Duodenal mucosa (tissue), 2 donors: ENCODE measurements around the gene FAM43A.

ENCODE experiments used
- H3K27ac ChIP-seq: one replicate; pipeline ENCODE4 v1.7.0; 2013; ENCODE audit warnings: low read depth, low read length
- H3K27me3 ChIP-seq, 2 donors: one replicate each; pipeline ENCODE4 v1.7.0; 2013; ENCODE audit warnings: low read length in 2 of 2, control low read depth in 1 of 2; ENCODE audit not compliant: insufficient read depth in 2 of 2, control insufficient read depth in 1 of 2
- H3K36me3 ChIP-seq, 2 donors: one replicate each; pipeline ENCODE4 v1.7.0; 2013; ENCODE audit warnings: low read length in 2 of 2, control low read depth in 1 of 2; ENCODE audit not compliant: insufficient read depth in 2 of 2, control insufficient read depth in 1 of 2
- H3K4me1 ChIP-seq, 2 donors: one replicate each; pipeline ENCODE4 v1.7.0; 2013; ENCODE audit warnings: low read length in 2 of 2, control low read depth in 1 of 2; ENCODE audit not compliant: insufficient read depth in 2 of 2, control insufficient read depth in 1 of 2
- H3K4me3 ChIP-seq, 2 donors: one replicate each; pipeline ENCODE4 v1.7.0; 2013; ENCODE audit warnings: low read length in 2 of 2, low read depth in 1 of 2
- H3K9ac ChIP-seq, 2 donors: one replicate each; pipeline ENCODE4 v1.7.0; 2013; ENCODE audit warnings: low read length in 2 of 2, low read depth in 1 of 2
- H3K9me3 ChIP-seq, 2 donors: one replicate each; pipeline ENCODE4 v1.7.0; 2013; ENCODE audit warnings: low read length in 2 of 2, control low read depth in 1 of 2; ENCODE audit not compliant: control insufficient read depth in 1 of 2

The FAM43A gene, protein sequence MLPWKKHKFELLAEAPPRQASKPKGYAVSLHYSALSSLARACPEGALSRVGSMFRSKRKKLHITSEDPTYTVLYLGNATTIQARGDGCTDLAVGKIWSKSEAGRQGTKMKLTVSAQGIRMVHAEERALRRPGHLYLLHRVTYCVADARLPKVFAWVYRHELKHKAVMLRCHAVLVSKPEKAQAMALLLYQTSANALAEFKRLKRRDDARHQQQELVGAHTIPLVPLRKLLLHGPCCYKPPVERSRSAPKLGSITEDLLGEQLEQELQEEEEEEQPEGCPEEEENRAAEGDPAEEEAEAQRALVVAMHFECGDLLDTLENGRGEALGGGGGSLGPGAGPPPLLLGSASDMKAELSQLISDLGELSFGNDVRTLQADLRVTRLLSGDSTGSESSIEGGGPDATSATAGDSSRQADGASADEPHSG

DNA sequence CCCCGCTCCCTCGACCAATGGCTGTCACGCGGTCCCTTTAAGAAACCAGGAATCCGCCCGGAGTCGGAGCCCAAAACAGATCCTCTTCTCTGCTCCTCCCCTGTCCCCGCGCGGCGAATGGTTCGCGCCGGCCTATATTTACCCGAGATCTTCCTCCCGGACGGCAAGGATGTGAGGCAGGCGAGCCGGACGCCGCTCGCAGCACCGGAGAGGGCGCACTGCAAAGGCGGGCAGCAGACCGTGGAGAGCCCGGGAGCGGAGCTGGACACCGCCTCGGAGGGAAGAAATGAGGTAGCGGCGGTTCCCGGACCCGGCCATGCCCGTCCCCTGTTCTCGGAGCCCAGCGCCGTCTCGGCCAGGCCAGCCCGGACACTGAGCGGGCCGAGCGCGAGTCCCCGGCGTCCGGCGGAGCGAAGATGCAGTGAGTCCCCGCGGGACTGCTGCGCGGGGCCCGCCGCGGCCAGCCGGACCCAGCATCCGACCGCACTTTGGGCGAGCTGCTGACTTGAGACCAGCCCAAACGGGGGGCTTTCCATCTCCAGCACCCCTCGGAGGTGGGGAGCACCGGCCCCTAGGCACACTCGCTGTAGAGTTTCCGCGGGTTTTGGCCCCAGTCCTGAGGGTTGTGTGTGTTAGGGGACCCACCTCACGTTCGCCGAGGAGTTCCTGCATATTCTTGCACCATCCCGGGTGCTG, at the start of gene FAM43A:
FAM43A (plus strand) TSS at position 166 of the 696 bp plus-strand sequence. CDS start 944 bp downstream, outside the sequence.
- Histone ChIP-seq H3K36me3 (no peaks in the 10 kb centered on the region), H3K27me3 (peaks cover 13 to 14% of the 10 kb centered on the region in 2 donors), H3K4me1 (peaks cover 31 to 39% of the 10 kb centered on the region in 2 donors), H3K9ac (peak within 1 kb of the TSS; percentile 18 to 54), H3K9me3 (no peaks in the 10 kb centered on the region), H3K4me3 (peak within 1 kb of the TSS; percentile 72 to 78), H3K27ac (no peak within 1 kb of the TSS)

DNA sequence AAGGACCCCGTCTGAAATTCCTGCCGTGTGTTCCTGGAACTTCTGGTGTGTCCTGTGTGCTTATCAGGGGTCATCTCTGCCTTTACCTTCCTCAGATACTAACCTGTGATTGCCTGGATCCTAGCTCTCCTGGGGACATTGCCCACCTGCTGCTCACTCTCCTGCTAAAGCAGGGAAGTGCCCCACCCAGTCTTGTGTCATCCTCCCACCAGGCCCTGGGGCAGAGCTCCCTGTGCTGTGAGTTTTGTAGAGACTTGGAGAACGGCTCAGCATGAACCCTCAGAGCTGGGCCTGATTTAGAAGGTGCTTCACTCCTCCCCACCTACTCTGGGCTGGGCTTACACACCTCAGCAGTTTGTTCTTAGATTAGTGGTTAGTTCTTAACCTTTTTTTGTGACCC, 48.6 kb upstream of the FAM43A start:
- Histone ChIP-seq H3K4me3 (no peak overlapping the region), H3K36me3 (peaks cover 3 to 19% of the 10 kb centered on the region in 2 donors), H3K9ac (no peak overlapping the region), H3K9me3 (no peaks in the 10 kb centered on the region), H3K4me1 (peaks cover 0 to 7% of the 10 kb centered on the region in 2 donors), H3K27ac (no peak overlapping the region), H3K27me3 (no peaks in the 10 kb centered on the region)

DNA sequence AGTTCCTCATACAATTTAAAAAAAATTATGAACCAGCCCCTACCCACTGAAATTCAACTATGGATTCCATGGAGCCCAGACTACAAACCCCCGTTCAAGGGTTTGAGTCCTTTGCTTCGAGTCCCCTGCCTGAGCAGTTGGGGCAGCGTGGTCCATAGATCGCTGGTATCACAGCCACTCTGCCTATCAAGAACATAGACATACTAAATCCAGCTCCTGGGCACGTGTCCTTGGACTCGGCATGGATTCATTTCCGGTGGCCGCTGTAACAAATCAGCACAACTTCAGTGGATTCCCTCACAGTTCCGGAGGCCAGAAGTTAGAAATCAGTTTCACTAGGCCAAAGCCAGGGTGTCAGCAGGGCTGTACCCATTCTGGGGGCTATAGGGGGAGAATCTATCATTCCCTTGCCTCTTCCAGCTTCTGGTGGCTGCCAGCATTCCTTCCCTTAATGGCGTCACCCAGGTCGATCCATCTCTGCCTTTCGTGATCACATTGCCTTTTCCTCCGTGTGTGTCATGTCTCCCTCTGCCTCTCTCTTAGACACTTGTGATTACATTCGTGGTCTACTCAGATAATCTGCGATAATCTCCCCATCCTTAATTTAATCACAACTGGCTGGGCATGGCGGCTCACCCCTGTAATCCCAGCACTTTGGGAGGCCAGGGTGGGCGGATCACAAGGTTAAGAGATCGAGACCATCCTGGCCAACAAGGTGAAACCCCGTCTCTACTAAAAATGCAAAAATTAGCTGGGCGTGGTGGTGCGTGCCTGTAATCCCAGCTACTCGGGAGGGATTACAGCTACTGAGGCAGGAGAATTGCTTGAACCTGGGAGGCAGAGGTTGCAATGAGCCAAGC, 47.9 kb upstream of the FAM43A start:
- Histone ChIP-seq H3K27ac (no peak overlapping the region), H3K4me3 (no peak overlapping the region), H3K36me3 (peaks cover 3 to 24% of the 10 kb centered on the region in 2 donors), H3K27me3 (no peaks in the 10 kb centered on the region), H3K4me1 (peaks cover 0 to 3% of the 10 kb centered on the region in 2 donors), H3K9ac (no peak overlapping the region), H3K9me3 (no peaks in the 10 kb centered on the region)

DNA sequence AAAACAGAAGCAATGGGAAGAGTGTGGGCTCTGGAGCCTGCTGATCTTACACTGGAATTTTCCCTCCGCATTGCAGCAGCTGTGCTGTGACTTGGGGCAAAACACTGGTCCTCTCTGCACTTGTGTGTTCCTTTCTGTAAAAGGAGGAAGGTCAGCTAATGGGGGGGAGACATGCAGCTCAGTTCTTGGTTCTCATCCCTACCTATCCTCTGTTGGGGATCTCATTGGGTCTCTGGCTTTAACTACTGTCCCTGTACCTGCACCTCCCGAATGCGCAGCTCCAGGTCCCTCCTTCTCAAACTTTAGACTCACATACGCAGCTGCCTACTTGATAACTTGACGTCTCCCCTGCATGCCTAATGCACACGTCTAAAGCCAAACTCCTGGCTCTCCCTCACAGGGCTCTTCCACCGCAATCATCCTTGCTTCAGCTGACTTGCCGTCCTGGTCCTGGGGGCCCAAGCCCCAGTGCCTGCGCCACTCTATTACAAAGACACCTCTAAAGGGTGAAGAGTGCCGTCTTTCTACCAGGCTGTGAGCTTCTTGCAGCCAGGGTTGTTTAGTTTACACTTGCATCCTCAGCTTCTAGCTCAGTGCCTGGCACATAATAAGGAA, 46.6 kb upstream of the FAM43A start:
- Histone ChIP-seq H3K36me3 (peaks cover 9 to 33% of the 10 kb centered on the region in 2 donors), H3K4me3 (no peak overlapping the region), H3K9me3 (no peaks in the 10 kb centered on the region), H3K9ac (no peak overlapping the region), H3K4me1 (no peaks in the 10 kb centered on the region), H3K27me3 (no peaks in the 10 kb centered on the region), H3K27ac (no peak overlapping the region)

DNA sequence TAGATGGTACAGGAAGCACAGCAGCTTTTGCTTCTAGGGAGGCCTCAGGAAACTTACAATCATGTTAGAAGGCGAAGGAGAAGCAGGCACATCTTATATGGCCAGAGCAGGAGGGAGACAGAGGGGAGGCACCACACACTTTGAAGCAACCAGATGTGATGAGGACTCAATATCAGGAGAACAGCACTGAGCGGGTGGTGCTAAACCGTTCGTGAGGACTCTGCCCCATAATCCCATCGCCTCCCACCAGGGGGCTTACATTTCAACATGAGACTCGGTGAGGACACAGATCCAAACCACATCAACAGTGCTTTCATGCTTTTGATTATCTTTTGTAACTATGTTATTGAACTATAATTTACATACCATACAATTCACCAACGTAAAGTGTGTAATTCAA, 44.9 kb upstream of the FAM43A start:
- Histone ChIP-seq H3K9ac (no peak overlapping the region), H3K36me3 (peaks cover 22 to 48% of the 10 kb centered on the region in 2 donors), H3K27me3 (no peaks in the 10 kb centered on the region), H3K4me1 (no peaks in the 10 kb centered on the region), H3K4me3 (no peak overlapping the region), H3K27ac (peak overlapping the region; percentile 17), H3K9me3 (no peaks in the 10 kb centered on the region)

DNA sequence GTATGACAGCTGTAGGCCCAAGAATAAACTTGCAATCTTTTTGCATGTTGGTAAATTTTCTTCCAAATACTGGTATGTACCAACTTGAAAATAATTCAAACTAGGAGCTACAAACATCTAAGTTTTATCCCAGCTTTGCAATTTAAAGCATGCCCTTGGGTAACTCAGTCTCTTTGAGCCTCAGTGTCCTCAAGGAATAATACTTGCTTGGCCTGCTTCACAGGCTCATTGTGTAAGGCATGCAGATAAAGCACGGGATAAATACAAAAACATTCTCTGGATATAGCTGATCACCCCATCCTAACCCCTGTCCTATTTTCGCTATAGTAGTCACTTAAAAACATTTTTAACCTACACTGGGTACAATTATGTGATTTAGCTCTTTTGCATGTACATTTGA, 42.9 kb upstream of the FAM43A start:
- H3K27me3 ChIP-seq, result no peaks in the 10 kb centered on the region
- peaks cover 23 to 52% of the 10 kb centered on the region in 2 donors for H3K36me3 ChIP-seq
- no peak overlapping the region for H3K9ac ChIP-seq
- H3K27ac ChIP-seq, result no peak overlapping the region
- H3K4me1 ChIP-seq, result no peaks in the 10 kb centered on the region
- no peaks in the 10 kb centered on the region for H3K9me3 ChIP-seq
- H3K4me3 ChIP-seq, result no peak overlapping the region

DNA sequence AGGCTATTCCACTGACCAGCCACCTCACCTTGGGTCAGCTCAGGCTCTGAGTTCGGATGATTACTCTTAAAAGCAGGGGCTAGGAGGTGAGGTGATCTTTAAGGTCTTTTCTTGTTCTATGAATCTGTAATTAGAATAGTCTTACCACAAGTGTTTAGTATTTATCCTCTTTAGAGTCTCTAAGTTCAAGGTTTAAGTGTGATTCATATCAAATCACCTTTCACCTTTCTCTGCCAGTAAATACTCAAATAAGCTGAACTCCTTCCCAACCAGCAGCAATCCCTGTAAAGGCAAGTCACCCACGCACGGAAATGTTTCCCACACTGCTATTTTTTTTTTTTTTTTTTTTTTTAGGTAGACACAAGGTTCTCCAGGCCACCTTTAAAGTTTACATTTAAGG, 37.9 kb upstream of the FAM43A start:
- Histone ChIP-seq H3K27me3 (no peaks in the 10 kb centered on the region), H3K36me3 (peaks cover 39 to 75% of the 10 kb centered on the region in 2 donors)

DNA sequence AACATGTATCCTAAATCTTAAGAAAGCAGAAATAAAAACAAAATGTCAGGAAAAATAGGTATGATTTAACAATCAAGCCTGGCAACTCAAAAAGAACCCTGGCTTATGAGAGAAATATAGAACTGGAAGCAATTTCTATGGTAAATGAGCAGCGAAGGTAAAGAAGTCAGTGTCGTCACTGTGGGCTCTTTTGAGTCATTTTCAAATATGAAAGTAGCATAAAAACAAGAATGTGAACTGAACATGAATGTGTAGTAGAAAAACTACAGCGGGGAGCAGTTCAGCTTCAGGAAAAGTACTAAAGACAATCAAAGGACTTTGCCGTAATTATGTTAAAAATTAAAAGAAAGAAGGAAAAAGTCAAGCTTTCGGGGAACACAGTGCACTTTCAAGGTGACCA, 31.2 kb upstream of the FAM43A start:
- H3K9ac ChIP-seq, result no peak overlapping the region
- no peaks in the 10 kb centered on the region for H3K4me1 ChIP-seq
- H3K27ac ChIP-seq, result no peak overlapping the region
- H3K9me3 ChIP-seq, result no peaks in the 10 kb centered on the region
- H3K36me3 ChIP-seq, result peaks cover 20 to 70% of the 10 kb centered on the region in 2 donors
- no peaks in the 10 kb centered on the region for H3K27me3 ChIP-seq
- no peak overlapping the region for H3K4me3 ChIP-seq

More for the DNA sequence above, 37.9 kb upstream of the FAM43A start:
- Histone ChIP-seq H3K27ac (no peak overlapping the region), H3K4me3 (no peak overlapping the region), H3K9me3 (no peaks in the 10 kb centered on the region), H3K4me1 (no peaks in the 10 kb centered on the region), H3K9ac (no peak overlapping the region)

DNA sequence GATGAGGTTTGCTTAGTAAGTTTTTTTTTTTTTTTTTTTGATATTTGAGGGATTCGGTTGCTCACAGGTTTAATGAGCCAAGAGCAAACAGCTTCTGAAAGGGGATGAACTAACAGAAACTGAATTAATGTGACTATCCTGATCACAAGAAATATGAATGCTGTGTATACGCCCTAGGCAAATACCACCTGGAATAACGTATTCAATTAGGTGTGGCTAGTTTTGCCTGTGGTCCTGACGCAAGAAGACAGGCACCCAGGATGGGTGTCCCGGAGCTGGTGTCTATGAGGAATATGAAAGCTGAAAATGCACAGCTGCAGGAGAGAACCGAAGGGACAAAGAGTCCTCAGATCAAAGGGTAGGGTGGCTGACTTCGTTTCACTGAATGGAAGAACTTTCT, 28.2 kb upstream of the FAM43A start:
- Histone ChIP-seq H3K9me3 (no peaks in the 10 kb centered on the region), H3K27me3 (no peaks in the 10 kb centered on the region), H3K36me3 (peaks cover 8 to 66% of the 10 kb centered on the region in 2 donors), H3K4me1 (no peaks in the 10 kb centered on the region), H3K9ac (no peak overlapping the region), H3K27ac (no peak overlapping the region), H3K4me3 (no peak overlapping the region)
